ENCODE results near the gene ANKLE1.

Gene ANKLE1

DNA sequence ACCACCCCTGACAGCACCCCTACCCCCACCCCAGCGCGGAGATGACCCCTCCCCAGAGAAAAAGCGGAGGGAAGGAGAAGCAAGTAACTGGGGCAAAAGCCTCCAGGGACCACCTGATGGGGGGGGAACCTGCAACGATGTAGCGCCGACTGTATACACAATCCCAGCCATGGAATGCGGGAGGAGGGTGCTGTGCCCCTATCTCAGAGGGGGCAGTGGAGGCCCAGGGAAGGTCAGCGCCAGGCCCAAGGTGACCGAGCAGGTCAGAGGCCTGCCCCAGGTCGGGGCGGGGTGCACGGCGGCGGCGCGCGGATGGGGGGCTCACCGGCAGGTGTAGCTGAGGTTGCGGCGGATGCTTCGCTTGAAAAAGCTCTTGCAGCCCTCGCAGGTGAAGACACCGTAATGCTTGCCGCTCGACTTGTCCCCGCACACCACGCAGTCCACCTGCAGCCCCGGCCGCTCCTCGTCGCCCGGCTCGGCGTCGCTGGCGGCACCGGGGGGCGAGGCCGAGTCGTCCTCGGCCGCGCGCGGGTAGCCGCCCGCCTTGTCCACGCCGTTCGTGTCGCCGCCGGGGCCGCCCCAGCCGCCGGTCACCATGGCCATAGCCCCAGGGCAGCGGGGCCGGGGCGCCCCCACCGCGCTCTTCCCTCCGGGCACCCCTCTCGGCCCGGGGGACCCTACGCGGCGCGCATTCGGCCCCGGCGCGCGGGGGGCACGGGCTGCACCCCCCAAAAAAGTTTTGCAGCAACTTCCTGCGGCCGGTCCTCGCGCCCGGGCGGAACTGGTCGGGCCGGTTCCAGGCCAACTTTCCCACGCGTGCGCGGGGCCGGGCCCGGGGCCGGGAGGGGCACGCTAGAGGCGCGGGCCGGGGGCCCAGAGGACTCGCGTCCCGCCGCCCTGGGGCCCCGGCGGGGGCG lies 36.8 kb upstream of the ANKLE1 start:
- H3K36me3 Mint-ChIP-seq: no peaks in the 10 kb centered on the region
- no peaks in the 10 kb centered on the region for H3K27me3 Mint-ChIP-seq
- peak overlapping the region; percentile 64 for H3K4me3 Mint-ChIP-seq
- peaks cover 6% of the 10 kb centered on the region for H3K4me1 Mint-ChIP-seq
- H3K9me3 Mint-ChIP-seq: no peaks in the 10 kb centered on the region
- H3K27ac Mint-ChIP-seq: no peak overlapping the region

GRCh38 chr19:17245535-17245984 lies 36.1 kb upstream of the ANKLE1 start, which contains the start of gene NR2F6:
Gene NR2F6 (minus strand): TSS chr19:17245919. CDS start chr19:17245220, 699 bp downstream.
- no peaks in the 10 kb centered on the region for H3K9me3 Mint-ChIP-seq
- no peak within 1 kb of the TSS for H3K27ac Mint-ChIP-seq
- peaks cover 6% of the 10 kb centered on the region for H3K4me1 Mint-ChIP-seq
- no peaks in the 10 kb centered on the region for H3K36me3 Mint-ChIP-seq
- H3K4me3 Mint-ChIP-seq: peak within 1 kb of the TSS; percentile 85
- no peaks in the 10 kb centered on the region for H3K27me3 Mint-ChIP-seq

GRCh38 chr19:17246681-17247425 lies 34.8 kb upstream of the ANKLE1 start:
- Mint-ChIP-seq H3K27ac (peak overlapping the region; percentile 65), H3K36me3 (no peaks in the 10 kb centered on the region), H3K4me3 (peak overlapping the region; percentile 85), H3K9me3 (no peaks in the 10 kb centered on the region), H3K27me3 (no peaks in the 10 kb centered on the region), H3K4me1 (peaks cover 6% of the 10 kb centered on the region)

DNA sequence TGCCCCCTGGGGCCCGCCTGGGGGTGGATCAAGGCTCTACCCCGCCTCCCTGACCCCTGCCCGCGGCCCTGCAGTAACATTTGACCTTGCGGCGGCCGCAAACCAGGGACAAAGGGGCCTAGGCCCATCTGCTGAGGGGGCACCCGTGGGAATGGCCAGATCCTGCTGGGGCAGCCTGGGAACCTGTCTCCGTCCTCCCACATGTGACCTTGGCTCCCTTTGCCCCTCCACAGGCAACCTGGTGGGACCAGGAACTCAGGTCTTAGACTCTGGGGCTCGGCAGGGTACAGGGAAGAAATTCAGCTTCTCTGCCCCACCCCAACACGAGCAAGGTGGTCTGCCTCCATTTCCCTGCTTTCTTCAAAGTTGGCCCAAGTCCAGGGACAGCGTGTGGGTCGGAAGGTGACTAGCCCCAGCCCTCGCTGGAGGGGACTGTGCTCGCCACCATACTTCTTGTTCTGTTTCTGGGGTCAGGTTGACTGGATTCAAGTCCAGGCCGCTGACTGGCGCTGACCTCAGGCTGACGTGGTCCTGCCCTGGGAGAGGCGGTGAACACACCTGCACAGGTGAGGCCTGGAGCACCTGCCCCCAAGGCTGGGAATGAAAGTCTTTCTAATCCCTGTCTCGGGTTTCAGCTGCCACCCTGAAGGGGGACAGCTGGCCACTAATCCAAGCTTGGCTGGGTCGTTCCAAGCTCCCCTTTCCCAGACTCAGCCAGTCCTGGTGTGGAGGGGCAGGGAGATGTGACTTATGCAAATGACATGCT lies 33.5 kb upstream of the ANKLE1 start:
- Mint-ChIP-seq H3K4me1 (peaks cover 6% of the 10 kb centered on the region), H3K27ac (no peak overlapping the region), H3K9me3 (no peaks in the 10 kb centered on the region), H3K36me3 (no peaks in the 10 kb centered on the region), H3K4me3 (no peak overlapping the region), H3K27me3 (no peaks in the 10 kb centered on the region)

GRCh38 chr19:17249887-17250548 lies 31.7 kb upstream of the ANKLE1 start:
- Mint-ChIP-seq H3K4me1 (peaks cover 6% of the 10 kb centered on the region), H3K27me3 (no peaks in the 10 kb centered on the region), H3K36me3 (no peaks in the 10 kb centered on the region), H3K27ac (no peak overlapping the region), H3K4me3 (no peak overlapping the region), H3K9me3 (no peaks in the 10 kb centered on the region)

DNA sequence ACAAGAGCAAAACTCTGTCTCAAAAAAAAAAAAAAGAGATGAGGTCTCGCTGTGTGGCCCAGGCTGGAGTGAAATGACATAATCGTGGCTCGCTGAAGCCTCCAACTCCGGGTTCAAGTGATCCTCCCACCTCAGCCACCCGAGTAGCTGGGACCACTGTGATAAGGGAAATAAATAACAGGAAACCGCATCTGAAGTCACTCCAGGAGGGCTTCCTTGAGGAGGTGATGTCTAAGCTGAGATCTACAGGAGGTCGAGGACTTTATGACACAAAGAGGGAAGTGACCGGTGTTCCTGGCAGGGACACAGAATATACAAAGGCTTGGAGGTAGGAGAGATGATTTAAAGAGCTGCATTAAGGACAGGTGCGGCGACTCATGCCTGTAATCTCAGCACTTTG lies 27.1 kb upstream of the ANKLE1 start:
- Mint-ChIP-seq H3K27me3 (no peaks in the 10 kb centered on the region), H3K9me3 (no peaks in the 10 kb centered on the region), H3K27ac (no peak overlapping the region), H3K4me1 (no peaks in the 10 kb centered on the region), H3K36me3 (no peaks in the 10 kb centered on the region), H3K4me3 (no peak overlapping the region)

- H3K27me3 Mint-ChIP-seq: no peaks in the 10 kb centered on the region
- no peaks in the 10 kb centered on the region for H3K4me1 Mint-ChIP-seq
- H3K27ac Mint-ChIP-seq: no peak overlapping the region
- H3K9me3 Mint-ChIP-seq: no peaks in the 10 kb centered on the region
- no peak overlapping the region for H3K4me3 Mint-ChIP-seq
- H3K36me3 Mint-ChIP-seq: no peaks in the 10 kb centered on the region
Measured at GRCh38 chr19:17255150-17255621, 26.5 kb upstream of the ANKLE1 start.

- Mint-ChIP-seq H3K4me3 (no peak overlapping the region), H3K27me3 (no peaks in the 10 kb centered on the region), H3K9me3 (no peaks in the 10 kb centered on the region), H3K36me3 (no peaks in the 10 kb centered on the region), H3K27ac (no peak overlapping the region), H3K4me1 (peaks cover 6% of the 10 kb centered on the region)
Measured at GRCh38 chr19:17256130-17256529, 25.6 kb upstream of the ANKLE1 start.

- Mint-ChIP-seq H3K4me1 (peaks cover 6% of the 10 kb centered on the region), H3K4me3 (no peak overlapping the region), H3K27ac (no peak overlapping the region), H3K36me3 (no peaks in the 10 kb centered on the region), H3K9me3 (no peaks in the 10 kb centered on the region), H3K27me3 (no peaks in the 10 kb centered on the region)
Measured at GRCh38 chr19:17259118-17259780, 22.5 kb upstream of the ANKLE1 start.

GRCh38 chr19:17259934-17260333 lies 21.8 kb upstream of the ANKLE1 start:
- peaks cover 13% of the 10 kb centered on the region for H3K4me1 Mint-ChIP-seq
- H3K9me3 Mint-ChIP-seq: no peaks in the 10 kb centered on the region
- no peak overlapping the region for H3K4me3 Mint-ChIP-seq
- H3K36me3 Mint-ChIP-seq: no peaks in the 10 kb centered on the region
- H3K27ac Mint-ChIP-seq: no peak overlapping the region
- H3K27me3 Mint-ChIP-seq: no peaks in the 10 kb centered on the region

DNA sequence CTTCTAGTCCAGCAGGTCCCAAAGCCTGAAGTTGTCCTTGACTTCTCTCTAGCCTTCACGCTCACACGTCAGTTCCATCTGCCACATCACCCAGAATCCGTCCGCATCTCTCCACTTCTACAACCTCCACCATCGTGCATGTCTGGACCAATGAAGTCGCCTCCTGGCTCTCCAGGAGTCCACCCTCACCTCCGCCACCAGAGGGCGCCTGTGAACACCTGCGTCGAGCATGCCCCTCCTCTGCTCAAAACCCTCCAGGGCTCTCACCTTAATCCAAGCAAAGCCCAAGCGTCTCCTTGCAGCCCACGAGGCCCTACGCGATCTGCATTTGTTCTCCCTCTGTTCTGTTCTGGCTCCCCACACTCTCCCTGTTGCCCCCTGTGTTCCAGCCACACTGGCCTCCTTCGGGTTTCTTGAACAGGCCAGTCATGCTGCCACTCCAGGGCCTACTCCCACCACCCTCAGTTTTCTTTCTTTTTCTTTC lies 20.8 kb upstream of the ANKLE1 start:
- peak overlapping the region; percentile 20 for H3K27ac Mint-ChIP-seq
- H3K4me1 Mint-ChIP-seq: peaks cover 13% of the 10 kb centered on the region
- no peaks in the 10 kb centered on the region for H3K36me3 Mint-ChIP-seq
- H3K27me3 Mint-ChIP-seq: no peaks in the 10 kb centered on the region
- no peak overlapping the region for H3K4me3 Mint-ChIP-seq
- H3K9me3 Mint-ChIP-seq: no peaks in the 10 kb centered on the region

- H3K4me1 Mint-ChIP-seq: peaks cover 19% of the 10 kb centered on the region
- no peaks in the 10 kb centered on the region for H3K9me3 Mint-ChIP-seq
- H3K27ac Mint-ChIP-seq: no peak overlapping the region
- no peak overlapping the region for H3K4me3 Mint-ChIP-seq
- no peaks in the 10 kb centered on the region for H3K36me3 Mint-ChIP-seq
- H3K27me3 Mint-ChIP-seq: no peaks in the 10 kb centered on the region
Measured at GRCh38 chr19:17262557-17262956, 19.1 kb upstream of the ANKLE1 start.

DNA sequence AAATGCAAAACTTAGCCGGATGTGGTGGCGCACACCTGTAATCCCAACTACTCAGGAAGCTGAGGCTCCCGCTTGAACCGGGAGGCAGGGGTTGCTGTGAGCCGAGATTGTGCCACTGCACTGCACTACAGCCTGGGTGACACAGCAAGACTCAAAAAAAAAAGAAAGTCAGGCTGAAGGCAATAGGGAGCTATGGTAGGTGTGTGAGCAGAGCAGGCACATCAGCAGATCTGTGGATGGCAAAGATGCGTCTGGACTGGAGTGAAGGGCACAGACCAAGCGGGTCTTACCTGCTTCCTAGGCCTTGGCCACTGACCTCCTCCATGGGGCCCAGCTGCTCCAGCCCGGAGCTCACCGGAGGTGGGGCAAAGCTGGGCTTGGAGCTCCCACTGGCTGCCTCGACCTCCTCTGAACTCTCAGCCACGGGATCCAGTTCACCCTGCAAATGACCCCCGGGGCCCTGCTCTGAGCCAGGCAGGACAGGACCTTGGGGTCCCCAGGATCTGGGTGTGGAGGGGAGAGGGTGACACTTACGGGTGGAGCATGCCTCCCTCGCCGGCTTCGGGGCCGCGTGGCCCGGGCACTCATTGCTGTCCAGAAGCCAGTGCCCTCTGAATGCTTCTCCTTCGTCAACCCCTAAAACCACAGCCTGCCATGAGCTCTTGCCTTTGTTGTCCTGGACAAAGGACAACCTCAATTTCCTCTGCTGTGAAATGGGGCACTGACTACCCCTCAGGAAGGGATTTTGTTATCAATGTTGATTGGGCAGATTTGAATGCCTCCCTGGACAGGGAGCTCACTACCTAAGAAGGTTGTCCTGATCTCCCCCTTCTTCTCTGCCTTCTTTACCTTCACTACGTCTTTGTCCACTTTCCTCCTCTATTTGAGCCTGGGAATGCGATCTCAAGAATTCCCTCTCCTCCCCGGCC lies 17.7 kb upstream of the ANKLE1 start:
- peaks cover 28% of the 10 kb centered on the region for H3K4me1 Mint-ChIP-seq

GRCh38 chr19:17264641-17264979 lies 17.1 kb upstream of the ANKLE1 start, which contains the start of gene USHBP1:
Gene USHBP1 (minus strand): TSS chr19:17264745. CDS start chr19:17264299, 446 bp downstream.
- Mint-ChIP-seq H3K27me3 (no peaks in the 10 kb centered on the region), H3K36me3 (no peaks in the 10 kb centered on the region), H3K9me3 (no peaks in the 10 kb centered on the region), H3K4me3 (no peak within 1 kb of the TSS), H3K4me1 (peaks cover 28% of the 10 kb centered on the region), H3K27ac (peak within 1 kb of the TSS; percentile 55)

More for the DNA sequence above, 17.7 kb upstream of the ANKLE1 start:
- Mint-ChIP-seq H3K27me3 (no peaks in the 10 kb centered on the region), H3K9me3 (no peaks in the 10 kb centered on the region), H3K4me3 (no peak overlapping the region), H3K36me3 (no peaks in the 10 kb centered on the region), H3K27ac (peak overlapping the region; percentile 55)
